Coronary artery (tissue), 2 donors: ENCODE measurements around the gene PGD.
"Not testable (repeated sequence)": the region's sequence is repeated elsewhere in the genome, so short reads cannot be mapped to it uniquely, and the experiment has no call there.

ENCODE experiments used
- DNase-seq: peaks from one replicate; pipeline ENCODE4 v3.0.0-alpha.2; 2017; ENCODE audit warnings: low spot score
- H3K27ac ChIP-seq, 2 donors: fragments of 200-600 bp; sonication (generic); one replicate each; pipeline ENCODE4 v1.5.1; 2016 to 2019
- H3K4me3 ChIP-seq: fragments of 200-600 bp; sonication (generic); 2 replicates; pipeline ENCODE4 v1.5.1; 2016; ENCODE audit warnings: mild to moderate bottlenecking, moderate library complexity
- CTCF ChIP-seq: fragments of 200-600 bp; sonication (generic); IDR thresholded peaks from one replicate; pipeline ENCODE4 v1.5.1; 2019; ENCODE audit warnings: antibody characterized with exemption

Gene PGD

GRCh38 chr1:10398278-10398733 lies 558 bp upstream of the PGD start:
- no peak for DNase-seq
- Histone ChIP-seq H3K4me3 (peak overlapping the region; percentile 84), H3K27ac (peak overlapping the region; percentile 31 to 95)
- TF ChIP-seq CTCF = no peak

GRCh38 chr1:10399444-10399941 lies 629 bp downstream of the PGD start:
- DNase-seq = no peak
- Histone ChIP-seq H3K4me3 (peak overlapping the region; percentile 84), H3K27ac (peak overlapping the region; percentile 61 to 95)
- no peak for TF ChIP-seq CTCF

GRCh38 chr1:10400013-10400412 lies 1.1 kb downstream of the PGD start:
- DNase-seq = no peak
- TF ChIP-seq CTCF = no peak
- peak overlapping the region; percentile 84 for H3K4me3 ChIP-seq
- peak overlapping the region in 1 of 2 donors; percentile 95 for H3K27ac ChIP-seq

- DNase-seq = no peak
- TF ChIP-seq CTCF = no peak
- Histone ChIP-seq H3K4me3 (no peak overlapping the region), H3K27ac (no peak overlapping the region)
These were observed 2.4 kb downstream of the PGD start for GRCh38 chr1:10401281-10401680.

- no peak overlapping the region for H3K27ac ChIP-seq
These were observed 3.9 kb downstream of the PGD start for GRCh38 chr1:10402729-10403274.

GRCh38 chr1:10407201-10407600 lies 8.3 kb downstream of the PGD start:
- no peak for DNase-seq
- no peak for TF ChIP-seq CTCF
- H3K27ac ChIP-seq = no peak overlapping the region
- no peak overlapping the region for H3K4me3 ChIP-seq

More at GRCh38 chr1:10402729-10403274, 3.9 kb downstream of the PGD start:
- DNase-seq = no peak
- no peak overlapping the region for H3K4me3 ChIP-seq
- no peak for TF ChIP-seq CTCF

GRCh38 chr1:10415211-10415930 lies 16.5 kb downstream of the PGD start:
- TF ChIP-seq CTCF = no peak
- DNase-seq = no peak
- peak overlapping the region in 1 of 2 donors; percentile 73 for H3K27ac ChIP-seq
- H3K4me3 ChIP-seq = no peak overlapping the region

- DNase-seq, H3K4me3 ChIP-seq: not testable (repeated sequence)
- H3K27ac ChIP-seq = peak overlapping the region in 1 of 2 donors; percentile 55
These were observed 17.1 kb downstream of the PGD start for GRCh38 chr1:10415967-10416366.

GRCh38 chr1:10418741-10419140 lies 19.9 kb downstream of the PGD start:
- DNase-seq, H3K27ac ChIP-seq, H3K4me3 ChIP-seq: not testable (repeated sequence)
